Renal cortex interstitium (tissue), 11 donors: Measurements from ENCODE around the gene ARHGEF16. TPM values are rescaled to one million over a fixed set of nuclear protein-coding genes. Genes with fewer than 3 reads are reported as not detected.

Source experiments
- DNase-seq, 11 donors: peaks; one replicate each; pipeline ENCODE4 v3.0.0-alpha.2; 2013; ENCODE audit warnings: low read depth in 9 of 11, low spot score in 4 of 11; ENCODE audit errors: extremely low read depth in 1 of 11
- polyA plus RNA-seq, 3 donors: library from polyadenylated mRNA; unstranded; fragments of 120-200 nt; gene quantifications; one replicate each; pipeline ENCODE4 v1.2.1, GENCODE V29; 2013; ENCODE audit not compliant: insufficient read length in 3 of 3

Gene ARHGEF16
- polyA plus RNA-seq, 3 donors = 15.8 to 28.0 (median 18.3) TPM

GRCh38 chr1:3490046-3490745, 35.7 kb downstream of the ARHGEF16 start:
- no peak for DNase-seq

- DNase-seq = peak in 7 of 11 donors; percentile 32 to 55 (median 45)
Observed at GRCh38 chr1:3491291-3492246, 37.1 kb downstream of the ARHGEF16 start.

GRCh38 chr1:3492545-3493246, 38.2 kb downstream of the ARHGEF16 start:
- DNase-seq = no peak

- no peak for DNase-seq
Observed at GRCh38 chr1:3494321-3495308, 40.1 kb downstream of the ARHGEF16 start.

- DNase-seq = no peak
Observed at GRCh38 chr1:3495776-3496745, 41.6 kb downstream of the ARHGEF16 start.

GRCh38 chr1:3496916-3497315, 42.5 kb downstream of the ARHGEF16 start:
- no peak for DNase-seq

GRCh38 chr1:3497521-3497920, 43.1 kb downstream of the ARHGEF16 start:
- no peak for DNase-seq

GRCh38 chr1:3498246-3498930, 43.9 kb downstream of the ARHGEF16 start:
- no peak for DNase-seq

GRCh38 chr1:3498986-3499385, 44.5 kb downstream of the ARHGEF16 start:
- no peak for DNase-seq

GRCh38 chr1:3499611-3500010, 45.1 kb downstream of the ARHGEF16 start:
- no peak for DNase-seq

- DNase-seq = no peak
Observed at GRCh38 chr1:3500265-3500835, 45.9 kb downstream of the ARHGEF16 start.

- DNase-seq = no peak
Observed at GRCh38 chr1:3501437-3501836, 47.0 kb downstream of the ARHGEF16 start.

- DNase-seq = peak; percentile 56 to 83 (median 78)
Observed at GRCh38 chr1:3501856-3502640, 47.6 kb downstream of the ARHGEF16 start.

GRCh38 chr1:3502641-3503524, 48.4 kb downstream of the ARHGEF16 start:
- no peak for DNase-seq

GRCh38 chr1:3503525-3503886, 49.0 kb downstream of the ARHGEF16 start:
- no peak for DNase-seq
